ENCODE data around the gene VTI1A. TPM values are rescaled to one million over a fixed set of nuclear protein-coding genes. Genes with fewer than 3 reads are reported as not detected.

The VTI1A gene
- total RNA-seq, 1 donor from 2014 or later, result 35.2 TPM

GRCh38 chr10:112816891-112817290 is 369.9 kb downstream of the VTI1A start:
- no peaks in the 10 kb centered on the region for H3K36me3 Mint-ChIP-seq (ENCODE audit: low read depth)
- H3K9me3 Mint-ChIP-seq, result no peaks in the 10 kb centered on the region
- no peak for DNase-seq
- intact Hi-C loops (cut with micrococcal nuclease), result no loop called here
- no peak overlapping the region for H3K27ac Mint-ChIP-seq
- no peaks in the 10 kb centered on the region for H3K27me3 Mint-ChIP-seq
- no peak overlapping the region for H3K4me3 Mint-ChIP-seq
- peaks cover 25% of the 10 kb centered on the region for H3K4me1 Mint-ChIP-seq

- DNase-seq, result no peak
- Mint-ChIP-seq H3K4me3 (no peak overlapping the region), H3K9me3 (no peaks in the 10 kb centered on the region), H3K27me3 (no peaks in the 10 kb centered on the region), H3K4me1 (peaks cover 17% of the 10 kb centered on the region), H3K36me3 (ENCODE audit: low read depth) (no peaks in the 10 kb centered on the region), H3K27ac (no peak overlapping the region)
- intact Hi-C loops (cut with micrococcal nuclease), result no loop called here
Observed at GRCh38 chr10:112817981-112818777, 371.2 kb downstream of the VTI1A start.

- Mint-ChIP-seq H3K27ac (no peak overlapping the region), H3K36me3 (ENCODE audit: low read depth) (no peaks in the 10 kb centered on the region), H3K27me3 (no peaks in the 10 kb centered on the region), H3K9me3 (no peaks in the 10 kb centered on the region), H3K4me3 (no peak overlapping the region), H3K4me1 (peaks cover 10% of the 10 kb centered on the region)
- intact Hi-C loops (cut with micrococcal nuclease), result no loop called here
- no peak for DNase-seq
Observed at GRCh38 chr10:112819231-112819630, 372.2 kb downstream of the VTI1A start.

DNA sequence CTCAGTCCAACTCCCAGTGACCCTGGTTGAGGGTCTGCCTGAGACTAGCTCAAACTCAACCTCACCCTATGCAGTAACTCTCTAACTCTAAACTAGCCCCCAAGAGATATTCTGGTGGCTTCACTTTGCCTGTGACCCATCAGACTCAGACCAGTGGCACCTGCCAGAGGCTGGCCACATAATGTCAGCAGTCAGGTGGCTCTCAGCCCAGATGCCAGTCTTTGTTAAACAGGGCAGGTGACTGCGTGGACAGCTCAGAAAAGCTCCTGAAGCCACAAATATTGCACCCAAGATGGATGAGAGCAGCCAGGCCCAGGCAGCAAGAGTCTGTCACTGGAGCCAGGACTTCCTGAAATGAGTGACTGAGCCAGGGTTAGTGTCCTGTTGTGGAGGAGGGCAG is 373.3 kb downstream of the VTI1A start:
- Mint-ChIP-seq H3K9me3 (no peaks in the 10 kb centered on the region), H3K36me3 (ENCODE audit: low read depth) (no peaks in the 10 kb centered on the region), H3K4me1 (peaks cover 6% of the 10 kb centered on the region), H3K4me3 (no peak overlapping the region), H3K27me3 (no peaks in the 10 kb centered on the region), H3K27ac (no peak overlapping the region)
- intact Hi-C loops (cut with micrococcal nuclease), result no loop called here
- DNase-seq, result no peak

- no peak for DNase-seq
- H3K4me1 Mint-ChIP-seq, result peaks cover 1% of the 10 kb centered on the region
- no peaks in the 10 kb centered on the region for H3K27me3 Mint-ChIP-seq
- intact Hi-C loops (cut with micrococcal nuclease), result no loop called here
- H3K27ac Mint-ChIP-seq, result no peak overlapping the region
- no peaks in the 10 kb centered on the region for H3K9me3 Mint-ChIP-seq
- H3K36me3 Mint-ChIP-seq (ENCODE audit: low read depth), result no peaks in the 10 kb centered on the region
- no peak overlapping the region for H3K4me3 Mint-ChIP-seq
Observed at GRCh38 chr10:112821038-112821437, 374.0 kb downstream of the VTI1A start.

- no peak overlapping the region for H3K27ac Mint-ChIP-seq
- intact Hi-C loops (cut with micrococcal nuclease), result no loop called here
- no peaks in the 10 kb centered on the region for H3K36me3 Mint-ChIP-seq (ENCODE audit: low read depth)
- H3K27me3 Mint-ChIP-seq, result no peaks in the 10 kb centered on the region
- DNase-seq, result no peak
- no peak overlapping the region for H3K4me3 Mint-ChIP-seq
- H3K9me3 Mint-ChIP-seq, result no peaks in the 10 kb centered on the region
- no peaks in the 10 kb centered on the region for H3K4me1 Mint-ChIP-seq
Observed at GRCh38 chr10:112821663-112822062, 374.6 kb downstream of the VTI1A start.

DNA sequence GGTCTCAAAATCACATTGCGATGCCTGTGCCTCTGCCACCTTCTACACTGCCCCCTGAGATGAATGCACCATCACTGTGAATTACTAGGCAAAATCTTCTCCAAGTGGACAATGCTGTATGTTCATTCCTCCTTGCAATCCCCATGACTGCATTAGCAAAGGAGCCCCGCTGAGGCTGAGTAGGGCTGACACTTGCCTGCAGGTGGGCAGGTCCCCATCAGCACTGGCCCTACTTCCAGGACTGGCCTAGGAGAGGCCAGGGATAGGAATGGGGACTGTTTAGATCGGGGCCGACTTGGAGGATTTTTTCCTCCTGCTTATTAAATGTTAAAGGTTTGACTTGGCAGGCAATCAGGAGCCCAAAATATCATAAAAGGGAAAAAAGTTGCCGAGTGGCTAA is 376.0 kb downstream of the VTI1A start:
- no peaks in the 10 kb centered on the region for H3K36me3 Mint-ChIP-seq (ENCODE audit: low read depth)
- no peak overlapping the region for H3K4me3 Mint-ChIP-seq
- H3K4me1 Mint-ChIP-seq, result no peaks in the 10 kb centered on the region
- intact Hi-C loops (cut with micrococcal nuclease), result no loop called here
- H3K9me3 Mint-ChIP-seq, result no peaks in the 10 kb centered on the region
- no peak for DNase-seq
- no peaks in the 10 kb centered on the region for H3K27me3 Mint-ChIP-seq
- H3K27ac Mint-ChIP-seq, result no peak overlapping the region

- intact Hi-C loops (cut with micrococcal nuclease), result no loop called here
- Mint-ChIP-seq H3K27ac (no peak overlapping the region), H3K27me3 (no peaks in the 10 kb centered on the region), H3K36me3 (ENCODE audit: low read depth) (no peaks in the 10 kb centered on the region), H3K4me3 (no peak overlapping the region), H3K9me3 (no peaks in the 10 kb centered on the region), H3K4me1 (no peaks in the 10 kb centered on the region)
- DNase-seq, result no peak
Observed at GRCh38 chr10:112823604-112824003, 376.6 kb downstream of the VTI1A start.

- H3K36me3 Mint-ChIP-seq (ENCODE audit: low read depth), result no peaks in the 10 kb centered on the region
- intact Hi-C loops (cut with micrococcal nuclease), result no loop called here
- H3K9me3 Mint-ChIP-seq, result no peaks in the 10 kb centered on the region
- H3K4me1 Mint-ChIP-seq, result no peaks in the 10 kb centered on the region
- H3K27me3 Mint-ChIP-seq, result no peaks in the 10 kb centered on the region
- no peak overlapping the region for H3K27ac Mint-ChIP-seq
- no peak for DNase-seq
- no peak overlapping the region for H3K4me3 Mint-ChIP-seq
Observed at GRCh38 chr10:112826018-112826697, 379.1 kb downstream of the VTI1A start.

GRCh38 chr10:112827086-112827485 is 380.1 kb downstream of the VTI1A start:
- intact Hi-C loops (cut with micrococcal nuclease), result no loop called here
- H3K9me3 Mint-ChIP-seq, result no peaks in the 10 kb centered on the region
- no peak for DNase-seq
- no peaks in the 10 kb centered on the region for H3K27me3 Mint-ChIP-seq
- H3K27ac Mint-ChIP-seq, result no peak overlapping the region
- no peaks in the 10 kb centered on the region for H3K4me1 Mint-ChIP-seq
- H3K4me3 Mint-ChIP-seq, result no peak overlapping the region
- H3K36me3 Mint-ChIP-seq (ENCODE audit: low read depth), result no peaks in the 10 kb centered on the region

GRCh38 chr10:112827951-112828350 is 380.9 kb downstream of the VTI1A start:
- Mint-ChIP-seq H3K4me1 (no peaks in the 10 kb centered on the region), H3K27me3 (no peaks in the 10 kb centered on the region), H3K27ac (no peak overlapping the region), H3K36me3 (ENCODE audit: low read depth) (no peaks in the 10 kb centered on the region), H3K4me3 (no peak overlapping the region), H3K9me3 (no peaks in the 10 kb centered on the region)
- no peak for DNase-seq
- intact Hi-C loops (cut with micrococcal nuclease), result no loop called here

GRCh38 chr10:112831859-112832258 is 384.8 kb downstream of the VTI1A start:
- Mint-ChIP-seq H3K36me3 (ENCODE audit: low read depth) (no peaks in the 10 kb centered on the region), H3K27me3 (no peaks in the 10 kb centered on the region), H3K4me1 (no peaks in the 10 kb centered on the region), H3K4me3 (no peak overlapping the region), H3K27ac (no peak overlapping the region), H3K9me3 (no peaks in the 10 kb centered on the region)
- DNase-seq, result no peak
- intact Hi-C loops (cut with micrococcal nuclease), result no loop called here

GRCh38 chr10:112832361-112832878 is 385.4 kb downstream of the VTI1A start:
- H3K9me3 Mint-ChIP-seq, result no peaks in the 10 kb centered on the region
- H3K4me3 Mint-ChIP-seq, result no peak overlapping the region
- no peaks in the 10 kb centered on the region for H3K27me3 Mint-ChIP-seq
- DNase-seq, result no peak
- no peaks in the 10 kb centered on the region for H3K36me3 Mint-ChIP-seq (ENCODE audit: low read depth)
- no peaks in the 10 kb centered on the region for H3K4me1 Mint-ChIP-seq
- H3K27ac Mint-ChIP-seq, result no peak overlapping the region
- intact Hi-C loops (cut with micrococcal nuclease), result no loop called here

GRCh38 chr10:112832959-112833358 is 385.9 kb downstream of the VTI1A start:
- Mint-ChIP-seq H3K4me3 (no peak overlapping the region), H3K27ac (no peak overlapping the region), H3K27me3 (no peaks in the 10 kb centered on the region), H3K9me3 (no peaks in the 10 kb centered on the region), H3K36me3 (ENCODE audit: low read depth) (no peaks in the 10 kb centered on the region), H3K4me1 (no peaks in the 10 kb centered on the region)
- DNase-seq, result no peak
- intact Hi-C loops (cut with micrococcal nuclease), result no loop called here
